Measurements from ENCODE around the gene HOXC11. TPM values are rescaled to one million over a fixed set of nuclear protein-coding genes. Genes with fewer than 3 reads are reported as not detected.

The HOXC11 gene
- polyA plus RNA-seq, 6 donors from 2014 or later, result not detected

DNA sequence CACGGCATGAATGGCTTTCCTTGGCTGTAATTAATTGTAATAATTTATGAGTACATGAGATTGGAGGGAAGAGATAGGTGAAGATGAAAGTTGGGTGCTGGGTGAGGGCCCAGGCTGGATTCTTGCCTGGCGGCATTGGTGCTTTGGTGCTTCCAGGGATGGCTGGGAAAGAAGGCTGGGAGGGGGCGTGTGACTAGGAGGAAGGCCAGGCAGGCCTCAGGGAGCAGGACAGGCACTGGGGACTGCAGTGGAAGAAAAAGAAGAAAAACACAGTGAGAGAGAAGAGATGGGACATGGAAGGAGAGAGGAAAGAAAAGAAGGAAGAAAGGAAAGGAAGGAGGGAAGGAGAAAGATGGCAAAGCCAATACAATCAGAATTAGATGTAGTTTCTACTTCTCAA lies 30.7 kb downstream of the HOXC11 start:
- peak overlapping the region in 3 of 6 donors; percentile 1 to 93 (median 78) for H3K27ac Mint-ChIP-seq
- H3K4me1 Mint-ChIP-seq, result peaks cover 14 to 41% (median 36%) of the 10 kb centered on the region in 3 donors
- H3K27me3 Mint-ChIP-seq, result peaks cover 79 to 95% (median 82%) of the 10 kb centered on the region in 3 donors
- no peaks in the 10 kb centered on the region for H3K36me3 Mint-ChIP-seq
- DNase-seq (no peak), ATAC-seq (ENCODE audit: low read depth in 2 of 2) (no peak)
- H3K4me3 Mint-ChIP-seq, result peak overlapping the region in 5 of 8 donors; percentile 22 to 59 (median 53)
- peaks cover 0 to under 1% (median 0%) of the 10 kb centered on the region in 7 donors for H3K9me3 Mint-ChIP-seq

DNA sequence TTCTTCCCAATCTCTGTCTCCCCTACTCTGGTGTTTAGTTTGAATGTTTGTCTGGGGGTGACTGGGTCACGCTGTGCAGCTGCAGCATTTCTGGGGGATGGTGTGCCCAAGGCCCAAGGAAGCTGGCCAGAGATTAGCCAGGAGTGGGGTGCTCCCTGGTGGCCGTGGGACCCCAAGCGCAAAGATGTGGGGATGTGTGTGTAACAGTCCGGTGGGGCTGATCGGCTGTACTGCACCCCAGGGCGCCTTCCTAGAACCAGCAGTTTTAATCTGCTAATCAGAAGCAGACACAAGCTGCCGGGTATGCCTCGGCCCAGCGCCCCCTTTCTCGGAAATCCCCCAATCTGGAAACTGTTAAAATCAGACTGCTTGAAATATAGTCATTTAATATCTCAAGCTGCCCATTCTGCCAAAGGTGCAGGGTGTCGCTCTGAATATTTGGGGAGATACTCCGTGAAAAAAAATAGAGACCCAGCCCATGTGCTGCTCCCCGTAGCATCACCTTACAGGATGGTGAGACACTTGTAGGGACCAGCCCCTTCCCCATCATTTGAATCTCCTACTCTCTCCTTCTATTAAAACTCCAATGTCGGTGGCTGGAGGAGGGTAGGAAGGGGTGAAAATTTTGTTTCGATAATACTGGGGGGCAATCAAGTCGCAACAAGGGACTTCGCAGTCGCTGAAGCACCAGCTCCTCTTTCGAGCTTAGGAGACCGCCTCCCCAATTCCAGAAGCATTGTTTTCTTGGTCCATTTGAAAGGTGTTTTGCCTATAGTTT lies 31.3 kb downstream of the HOXC11 start:
- no peaks in the 10 kb centered on the region for H3K36me3 Mint-ChIP-seq
- H3K4me1 Mint-ChIP-seq, result peaks cover 15 to 40% (median 40%) of the 10 kb centered on the region in 3 donors
- H3K9me3 Mint-ChIP-seq, result no peaks in the 10 kb centered on the region
- no peak for DNase-seq
- no peak for ATAC-seq (ENCODE audit: low read depth in 2 of 2)
- H3K27me3 Mint-ChIP-seq, result peaks cover 79 to 96% (median 79%) of the 10 kb centered on the region in 3 donors
- H3K27ac Mint-ChIP-seq, result peak overlapping the region in 3 of 6 donors; percentile 44 to 86 (median 84)
- H3K4me3 Mint-ChIP-seq, result peak overlapping the region in 3 of 8 donors; percentile 36 to 85 (median 80)

DNA sequence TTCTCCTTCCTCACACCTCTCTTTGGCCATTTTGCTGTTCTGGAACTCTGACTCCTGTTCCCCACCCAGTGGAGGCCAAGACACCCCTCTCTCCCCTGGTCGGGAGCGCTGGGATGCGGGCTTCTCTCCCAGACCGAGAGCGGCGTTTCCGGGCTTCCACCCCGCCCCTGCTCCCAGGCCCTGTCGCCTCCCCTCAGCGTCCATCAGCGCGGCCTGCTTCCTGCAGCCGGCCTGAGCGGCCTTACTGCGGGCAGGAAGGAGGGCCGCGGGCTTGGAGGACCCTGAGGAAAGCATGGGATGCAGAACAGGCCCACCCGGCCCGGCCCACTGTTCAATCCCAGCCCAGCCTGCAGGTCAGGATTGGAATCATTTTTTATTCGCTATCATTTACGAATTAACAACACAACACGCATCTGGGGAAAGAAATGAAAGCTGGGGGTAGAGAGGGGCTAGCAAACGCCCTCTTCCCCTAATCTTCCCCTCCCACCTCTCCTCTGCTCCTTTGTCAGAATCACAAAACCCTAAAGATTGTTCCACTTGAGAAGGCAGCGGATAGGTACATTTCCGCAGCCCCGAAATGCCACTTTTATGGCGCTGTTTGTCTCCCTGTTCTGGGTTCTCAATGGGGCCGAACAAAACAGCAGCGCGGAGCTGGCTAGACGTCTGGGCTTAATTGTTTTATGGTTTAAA lies 32.1 kb downstream of the HOXC11 start:
- Mint-ChIP-seq H3K36me3 (no peaks in the 10 kb centered on the region), H3K4me1 (peaks cover 19 to 44% (median 41%) of the 10 kb centered on the region in 3 donors), H3K4me3 (peak overlapping the region in 5 of 8 donors; percentile 59 to 94 (median 80)), H3K9me3 (peaks cover 0 to 2% (median 0%) of the 10 kb centered on the region in 7 donors), H3K27me3 (peaks cover 77 to 99% (median 86%) of the 10 kb centered on the region in 3 donors), H3K27ac (peak overlapping the region in 5 of 6 donors; percentile 58 to 93 (median 83))
- DNase-seq (no peak), ATAC-seq (ENCODE audit: low read depth in 2 of 2) (no peak)

- peaks cover 78 to 99% (median 91%) of the 10 kb centered on the region in 3 donors for H3K27me3 Mint-ChIP-seq
- peak overlapping the region in 6 of 8 donors; percentile 80 to 94 (median 84) for H3K4me3 Mint-ChIP-seq
- ATAC-seq (ENCODE audit: low read depth in 2 of 2) (no peak), DNase-seq (no peak)
- peaks cover 19 to 47% (median 38%) of the 10 kb centered on the region in 3 donors for H3K4me1 Mint-ChIP-seq
- H3K36me3 Mint-ChIP-seq, result no peaks in the 10 kb centered on the region
- peak overlapping the region in 5 of 6 donors; percentile 58 to 93 (median 79) for H3K27ac Mint-ChIP-seq
- H3K9me3 Mint-ChIP-seq, result peaks cover 0 to 2% (median 0%) of the 10 kb centered on the region in 7 donors
Measured at GRCh38 chr12:54005531-54005852, 32.6 kb downstream of the HOXC11 start.

GRCh38 chr12:54005853-54006558 lies 33.1 kb downstream of the HOXC11 start:
- Mint-ChIP-seq H3K27me3 (peaks cover 80 to 99% (median 93%) of the 10 kb centered on the region in 3 donors), H3K36me3 (no peaks in the 10 kb centered on the region), H3K4me3 (peak overlapping the region; percentile 80 to 94 (median 84)), H3K4me1 (peaks cover 21 to 48% (median 41%) of the 10 kb centered on the region in 3 donors), H3K27ac (peak overlapping the region; percentile 18 to 93 (median 68)), H3K9me3 (peaks cover 0 to 2% (median 0%) of the 10 kb centered on the region in 7 donors)
- DNase-seq (peak; percentile 83), ATAC-seq (ENCODE audit: low read depth in 2 of 2) (peak; percentile 80 to 85)

DNA sequence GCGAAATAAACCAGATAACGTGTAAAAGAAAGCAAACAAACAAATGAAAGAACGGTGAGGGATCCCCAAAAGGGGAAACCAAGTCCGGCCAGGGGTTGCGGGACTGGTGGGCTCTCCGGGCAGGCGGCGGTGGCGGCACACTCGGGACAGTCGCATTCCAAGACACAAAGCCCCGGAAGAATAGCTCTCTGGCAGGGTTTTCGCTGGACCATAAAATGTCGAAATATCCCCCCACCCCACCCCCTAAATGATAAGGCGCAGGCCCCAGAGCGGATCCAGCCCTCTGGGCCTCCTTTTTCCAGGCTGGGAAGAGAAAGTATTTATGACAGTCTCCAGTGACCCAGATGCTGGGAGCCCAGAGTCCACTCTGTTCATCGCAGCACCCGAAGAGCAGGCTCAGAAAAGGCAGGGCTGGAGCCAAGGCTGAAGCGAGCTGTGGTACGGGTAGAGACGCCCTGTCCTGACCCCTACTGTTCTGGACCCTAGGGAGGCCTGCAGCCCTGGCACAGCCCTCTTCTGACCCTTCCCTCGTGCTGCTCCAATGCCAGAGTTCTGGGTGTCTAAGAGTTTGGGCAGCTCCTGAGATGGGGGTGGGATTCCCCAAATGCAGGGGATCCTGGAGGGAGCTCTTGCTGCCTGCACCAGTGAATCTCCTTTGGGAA lies 33.8 kb downstream of the HOXC11 start:
- H3K27ac Mint-ChIP-seq, result peak overlapping the region in 3 of 6 donors; percentile 22 to 93 (median 73)

GRCh38 chr12:54007538-54008259 lies 34.8 kb downstream of the HOXC11 start:
- DNase-seq (no peak), ATAC-seq (ENCODE audit: low read depth in 2 of 2) (no peak)
- Mint-ChIP-seq H3K36me3 (no peaks in the 10 kb centered on the region), H3K4me1 (peaks cover 29 to 54% (median 39%) of the 10 kb centered on the region in 3 donors), H3K4me3 (peak overlapping the region in 5 of 8 donors; percentile 50 to 94 (median 80)), H3K27me3 (peaks cover 80 to 97% (median 93%) of the 10 kb centered on the region in 3 donors), H3K9me3 (peaks cover 0 to 2% (median 0%) of the 10 kb centered on the region in 7 donors), H3K27ac (no peak overlapping the region)

More for the DNA sequence above, 33.8 kb downstream of the HOXC11 start:
- H3K4me3 Mint-ChIP-seq, result peak overlapping the region; percentile 80 to 94 (median 84)
- peaks cover 0 to 2% (median 0%) of the 10 kb centered on the region in 7 donors for H3K9me3 Mint-ChIP-seq
- peaks cover 81 to 99% (median 93%) of the 10 kb centered on the region in 3 donors for H3K27me3 Mint-ChIP-seq
- H3K4me1 Mint-ChIP-seq, result peaks cover 28 to 54% (median 45%) of the 10 kb centered on the region in 3 donors
- H3K36me3 Mint-ChIP-seq, result no peaks in the 10 kb centered on the region
- ATAC-seq (ENCODE audit: low read depth in 2 of 2) (no peak), DNase-seq (no peak)

- Mint-ChIP-seq H3K4me1 (peaks cover 29 to 54% (median 38%) of the 10 kb centered on the region in 3 donors), H3K9me3 (peaks cover 0 to 2% (median 0%) of the 10 kb centered on the region in 7 donors), H3K4me3 (peak overlapping the region in 6 of 8 donors; percentile 32 to 85 (median 46)), H3K27ac (no peak overlapping the region), H3K36me3 (no peaks in the 10 kb centered on the region), H3K27me3 (peaks cover 80 to 97% (median 93%) of the 10 kb centered on the region in 3 donors)
- ATAC-seq (ENCODE audit: low read depth in 2 of 2), result no peak
- DNase-seq, result no peak
Measured at GRCh38 chr12:54008260-54008552, 35.3 kb downstream of the HOXC11 start.

GRCh38 chr12:54009171-54010052 lies 36.5 kb downstream of the HOXC11 start:
- Mint-ChIP-seq H3K36me3 (no peaks in the 10 kb centered on the region), H3K27ac (peak overlapping the region in 2 of 6 donors; percentile 78 to 91), H3K27me3 (peaks cover 79 to 97% (median 93%) of the 10 kb centered on the region in 3 donors), H3K4me1 (peaks cover 29 to 51% (median 39%) of the 10 kb centered on the region in 3 donors), H3K4me3 (peak overlapping the region in 7 of 8 donors; percentile 62 to 90 (median 69)), H3K9me3 (peaks cover 0 to 2% (median 0%) of the 10 kb centered on the region in 7 donors)
- no peak for DNase-seq
- ATAC-seq (ENCODE audit: low read depth in 2 of 2), result no peak

- Mint-ChIP-seq H3K9me3 (peaks cover 0 to 6% (median 2%) of the 10 kb centered on the region in 7 donors), H3K4me3 (peak overlapping the region in 5 of 8 donors; percentile 12 to 73 (median 47)), H3K27me3 (peaks cover 80 to 97% (median 93%) of the 10 kb centered on the region in 3 donors), H3K4me1 (peaks cover 34 to 52% (median 48%) of the 10 kb centered on the region in 3 donors), H3K36me3 (no peaks in the 10 kb centered on the region), H3K27ac (peak overlapping the region in 2 of 6 donors; percentile 26 to 78)
- DNase-seq, result no peak
- no peak for ATAC-seq (ENCODE audit: low read depth in 2 of 2)
Measured at GRCh38 chr12:54010053-54010971, 37.4 kb downstream of the HOXC11 start.
